ENCODE measurements around the gene IARS1.

IARS1 gene

GRCh38 chr9:92313624-92314012, 20.1 kb upstream of the IARS1 start:
- H3F3A ChIP-seq (ENCODE audit: low read depth) = no peaks in the 10 kb centered on the region

GRCh38 chr9:92312887-92313623, 19.6 kb upstream of the IARS1 start:
- H3K79me2 ChIP-seq (ENCODE audit: insufficient read depth, low read length) = peaks cover 8% of the 10 kb centered on the region
- peak overlapping the region; percentile 7 for H3K4me2 ChIP-seq (ENCODE audit: low read depth, low read length, poor library complexity, severe bottlenecking)
- H3F3A ChIP-seq (ENCODE audit: low read depth) = no peaks in the 10 kb centered on the region
- H4K20me1 ChIP-seq (ENCODE audit: insufficient read depth, low read length, poor library complexity, severe bottlenecking) = peaks cover 5% of the 10 kb centered on the region
- peaks cover 59% of the 10 kb centered on the region; the same call in 1 of the 2 replicates for H3K36me3 ChIP-seq (ENCODE audit: insufficient read depth, low read length)
- peak overlapping the region; percentile 13 for H3K9ac ChIP-seq (ENCODE audit: low read depth, low read length, poor library complexity, severe bottlenecking)
- TF ChIP-seq CTCF (conservative IDR thresholded peaks at IDR 0.05; ENCODE audit: low read length) = no peak
- TF ChIP-seq EZH2phosphoT487 (IDR thresholded peaks at IDR 0.05; ENCODE audit: borderline replicate concordance) = no peak
- H2AFZ ChIP-seq (ENCODE audit: low read length) = no peak overlapping the region
- no peaks in the 10 kb centered on the region for H3K9me3 ChIP-seq (ENCODE audit: insufficient read depth, low read depth, low read length)
- H3K27me3 ChIP-seq (ENCODE audit: insufficient read depth, low read length, poor library complexity, severe bottlenecking) = no peaks in the 10 kb centered on the region
- peak overlapping the region; percentile 2 for H3K4me3 ChIP-seq (ENCODE audit: low read length, poor library complexity, severe bottlenecking)
- H3K9me2 ChIP-seq (replicated peaks; ENCODE audit: low read depth, low read length) = no peaks in the 10 kb centered on the region
- H3K4me1 ChIP-seq (ENCODE audit: insufficient read depth, low read length, poor library complexity, severe bottlenecking) = peaks cover 10% of the 10 kb centered on the region

More at GRCh38 chr9:92313624-92314012, 20.1 kb upstream of the IARS1 start:
- Histone ChIP-seq H3K4me1 (ENCODE audit: insufficient read depth, low read length, poor library complexity, severe bottlenecking) (peaks cover 10% of the 10 kb centered on the region), H3K9me3 (ENCODE audit: insufficient read depth, low read depth, low read length) (no peaks in the 10 kb centered on the region), H3K79me2 (ENCODE audit: insufficient read depth, low read length) (peaks cover 8% of the 10 kb centered on the region), H3K36me3 (ENCODE audit: insufficient read depth, low read length) (peaks cover 59% of the 10 kb centered on the region; the same call in 1 of the 2 replicates), H3K9ac (ENCODE audit: low read depth, low read length, poor library complexity, severe bottlenecking) (no peak overlapping the region), H3K4me2 (ENCODE audit: low read depth, low read length, poor library complexity, severe bottlenecking) (peak overlapping the region; percentile 7), H3K27me3 (ENCODE audit: insufficient read depth, low read length, poor library complexity, severe bottlenecking) (no peaks in the 10 kb centered on the region), H3K4me3 (ENCODE audit: low read length, poor library complexity, severe bottlenecking) (no peak overlapping the region), H3K9me2 (replicated peaks; ENCODE audit: low read depth, low read length) (no peaks in the 10 kb centered on the region), H4K20me1 (ENCODE audit: insufficient read depth, low read length, poor library complexity, severe bottlenecking) (peaks cover 5% of the 10 kb centered on the region), H2AFZ (ENCODE audit: low read length) (no peak overlapping the region)
- TF ChIP-seq EZH2phosphoT487 (IDR thresholded peaks at IDR 0.05; ENCODE audit: borderline replicate concordance) = no peak
- no peak for TF ChIP-seq CTCF (conservative IDR thresholded peaks at IDR 0.05; ENCODE audit: low read length)

GRCh38 chr9:92310562-92310961, 17.1 kb upstream of the IARS1 start:
- no peak overlapping the region for H3K4me3 ChIP-seq (ENCODE audit: low read length, poor library complexity, severe bottlenecking)
- H3K27me3 ChIP-seq (ENCODE audit: insufficient read depth, low read length, poor library complexity, severe bottlenecking) = no peaks in the 10 kb centered on the region
- no peaks in the 10 kb centered on the region for H3K9me2 ChIP-seq (replicated peaks; ENCODE audit: low read depth, low read length)
- H3K9me3 ChIP-seq (ENCODE audit: insufficient read depth, low read depth, low read length) = no peaks in the 10 kb centered on the region
- peaks cover 62% of the 10 kb centered on the region; the same call in 1 of the 2 replicates for H3K36me3 ChIP-seq (ENCODE audit: insufficient read depth, low read length)
- peaks cover 8% of the 10 kb centered on the region for H3K79me2 ChIP-seq (ENCODE audit: insufficient read depth, low read length)
- H3K9ac ChIP-seq (ENCODE audit: low read depth, low read length, poor library complexity, severe bottlenecking) = no peak overlapping the region
- H3F3A ChIP-seq (ENCODE audit: low read depth) = no peaks in the 10 kb centered on the region
- no peak overlapping the region for H2AFZ ChIP-seq (ENCODE audit: low read length)
- peaks cover 10% of the 10 kb centered on the region for H3K4me1 ChIP-seq (ENCODE audit: insufficient read depth, low read length, poor library complexity, severe bottlenecking)
- peaks cover 5% of the 10 kb centered on the region for H4K20me1 ChIP-seq (ENCODE audit: insufficient read depth, low read length, poor library complexity, severe bottlenecking)
- H3K4me2 ChIP-seq (ENCODE audit: low read depth, low read length, poor library complexity, severe bottlenecking) = no peak overlapping the region
- no peak for TF ChIP-seq EZH2phosphoT487 (IDR thresholded peaks at IDR 0.05; ENCODE audit: borderline replicate concordance)
- TF ChIP-seq CTCF (conservative IDR thresholded peaks at IDR 0.05; ENCODE audit: low read length) = no peak
